ENCODE results near the gene TMEM91. TPM values are rescaled to one million over a fixed set of nuclear protein-coding genes. Genes with fewer than 3 reads are reported as not detected.

TMEM91 gene
- total and polyA plus RNA-seq, 2 of the 8 experiments (the other 6 are each of a cell fraction or from before 2014, with no cell fraction given): 5.3 to 7.4 TPM

- FAIRE-seq: no peak
- whole genome bisulfite sequencing, 2 experiments (ENCODE audit: extremely low coverage in 1 of 2, insufficient coverage in 1 of 2, insufficient read length in 1 of 2, insufficient replicate concordance in 2 of 2, low coverage in 1 of 2, low lambda C conversion rate in 2 of 2, missing lambda C conversion rate in 1 of 2): 73% methylated on average over 1 of the region's 1 CpG; no CpG with 5 or more reads in 1 of the 2 experiments
- no peak overlapping the region for H3K27ac ChIP-seq (ENCODE audit: low read depth, low read length)
- TF ChIP-seq NRF1 (IDR thresholded peaks at IDR 0.05; ENCODE audit: low read depth, low read length): no peak
- no peak for TF ChIP-seq RAD21 (IDR thresholded peaks at IDR 0.05 in 1 of 2, conservative IDR thresholded peaks at IDR 0.05 in 1 of 2; ENCODE audit: low read depth in 2 of 2, low read length in 2 of 2)
- no peak for TF ChIP-seq CHD2 (IDR thresholded peaks at IDR 0.05; ENCODE audit: low read length)
- TF ChIP-seq SP4 (IDR thresholded peaks at IDR 0.05; ENCODE audit: low read length): no peak
- TF ChIP-seq EZH2 (IDR thresholded peaks at IDR 0.05; ENCODE audit: low read depth, low read length, severe bottlenecking): no peak
- TF ChIP-seq RXRA (IDR thresholded peaks at IDR 0.05; ENCODE audit: insufficient read depth, low read depth, low read length): no peak
- TF ChIP-seq CEBPB (IDR thresholded peaks at IDR 0.05; ENCODE audit: low read depth, low read length): no peak
- no peak for TF ChIP-seq NANOG (IDR thresholded peaks at IDR 0.05; ENCODE audit: insufficient read depth, low read depth, low read length, poor library complexity, severe bottlenecking)
- no peak for TF ChIP-seq SIX5 (IDR thresholded peaks at IDR 0.05; ENCODE audit: low read depth, low read length)
- no peak for TF ChIP-seq BCL11A (IDR thresholded peaks at IDR 0.05; ENCODE audit: low read depth in 2 of 2, low read length in 2 of 2)
- no peak for TF ChIP-seq BRCA1 (IDR thresholded peaks at IDR 0.05; ENCODE audit: low read depth, low read length)
- no peak for TF ChIP-seq EGR1 (IDR thresholded peaks at IDR 0.05; ENCODE audit: borderline replicate concordance, low read depth, low read length)
- no peak for TF ChIP-seq CBX5 (IDR thresholded peaks at IDR 0.05; ENCODE audit: low read depth, low read length)
- no peak for TF ChIP-seq SUZ12 (IDR thresholded peaks at IDR 0.05; ENCODE audit: low read length)
Measured at GRCh38 chr19:41328842-41329225, 47.5 kb upstream of the TMEM91 start.

More at GRCh38 chr19:41328842-41329225, 47.5 kb upstream of the TMEM91 start:
- H3K18ac ChIP-seq (ENCODE audit: extremely low read depth, low read length): no peak overlapping the region; the same call in 1 of the 2 replicates
- H4K8ac ChIP-seq (ENCODE audit: extremely low read depth, insufficient read depth, low read length): no peak overlapping the region
- H2BK5ac ChIP-seq (ENCODE audit: low read depth, low read length): peak overlapping the region; percentile 96; the same call in 1 of the 2 replicates
- H3K4ac ChIP-seq (replicated peaks; ENCODE audit: insufficient read length, low read depth, low read length): peak overlapping the region; percentile 29
- H4K91ac ChIP-seq (replicated peaks; ENCODE audit: insufficient read length, low read length): peak overlapping the region; percentile 72
- no peak overlapping the region for H3K9ac ChIP-seq (replicated peaks in 1 of 4; ENCODE audit: extremely low read depth in 1 of 4, low read depth in 3 of 4, low read length in 3 of 4)
- H3K56ac ChIP-seq (replicated peaks; ENCODE audit: insufficient read length, low read depth, low read length): no peak overlapping the region
- no peaks in the 10 kb centered on the region for H3K79me1 ChIP-seq (ENCODE audit: low read depth, low read length)
- H3K79me2 ChIP-seq (ENCODE audit: control insufficient read depth in 1 of 2, insufficient read depth in 2 of 2, low read length in 2 of 2): no peaks in the 10 kb centered on the region
- H2BK12ac ChIP-seq (ENCODE audit: low read depth, low read length): peak overlapping the region; percentile 98; the same call in 1 of the 2 replicates
- H3K14ac ChIP-seq (ENCODE audit: insufficient read length): no peak overlapping the region
- peaks cover 0 to 4% of the 10 kb centered on the region in 2 experiments for H4K20me1 ChIP-seq (replicated peaks in 1 of 2; ENCODE audit: control insufficient read depth in 1 of 2, insufficient read depth in 2 of 2, low read length in 2 of 2)
- peaks cover 19% of the 10 kb centered on the region for H3K23me2 ChIP-seq (ENCODE audit: low read depth, low read length)
- no peak overlapping the region for H3K23ac ChIP-seq (ENCODE audit: insufficient read length)
- H4K5ac ChIP-seq (ENCODE audit: insufficient read length, low read depth, low read length): no peak overlapping the region
- peaks cover 15 to 22% (median 17%) of the 10 kb centered on the region in 4 experiments for H3K4me1 ChIP-seq (replicated peaks in 1 of 4; ENCODE audit: control insufficient read depth in 3 of 4, insufficient read depth in 4 of 4, low read length in 3 of 4)
- no peak overlapping the region; a peak in 1 of 4 replicates for H3K4me2 ChIP-seq (ENCODE audit: insufficient read depth in 1 of 2, low read depth in 2 of 2, low read length in 2 of 2)
- H3K36me3 ChIP-seq (ENCODE audit: control insufficient read depth in 2 of 4, insufficient read depth in 4 of 4, low read length in 3 of 4): no peaks in the 10 kb centered on the region
- peak overlapping the region; percentile 92; the same call in 1 of the 2 replicates for H2BK15ac ChIP-seq (ENCODE audit: low read length)
- 0 out of 2 replicates have a peak overlapping the region, but pooled peaks have one; percentile 91 for H2AK5ac ChIP-seq (ENCODE audit: low read depth, low read length)
- POLR2A ChIA-PET (ENCODE audit: partially characterized antibody): interaction anchor here (0.7 to 2.3 kb wide), 6 partner anchors 9 to 659 kb away, joined by 3 to 6 read pairs (median 3); no protein-coding TSS in a partner anchor
- CTCF ChIA-PET (ENCODE audit: partially characterized antibody): interaction anchor here (0.6 kb wide), 2 partner anchors 33 to 442 kb away, joined by 3 read pairs; no protein-coding TSS in a partner anchor
- H3K27me3 ChIP-seq (replicated peaks in 1 of 4; ENCODE audit: control insufficient read depth in 3 of 4, extremely low read depth in 1 of 4, insufficient read depth in 3 of 4, low read length in 3 of 4): peaks cover 0 to 9% (median 0%) of the 10 kb centered on the region in 4 experiments; a peak in 3 of 7 replicates
- no peaks in the 10 kb centered on the region for H3K9me3 ChIP-seq (ENCODE audit: insufficient read depth in 2 of 2, low read depth in 1 of 2, low read length in 1 of 2)
- H3K4me3 ChIP-seq (ENCODE audit: extremely low read depth in 1 of 4, insufficient read depth in 2 of 4, low read depth in 3 of 4, low read length in 4 of 4): no peak overlapping the region
- peak overlapping the region; percentile 61; the same call in 1 of the 2 replicates for H2BK20ac ChIP-seq (ENCODE audit: low read length)
- no peak for DNase-seq (ENCODE audit: low read depth in 1 of 2, low spot score in 2 of 2)
- H2BK120ac ChIP-seq (replicated peaks; ENCODE audit: low read depth, low read length): no peak overlapping the region
- no peak overlapping the region for H2AFZ ChIP-seq (ENCODE audit: low read length)

Measured in H1 (cell line).